NCI-H510A (cell line): ENCODE data around the gene RHBDD3.

Source experiments
- DNase-seq: peaks from one replicate; lab custom pipeline; 2025; lab: John Stamatoyannopoulos, UW

The RHBDD3 gene

DNA sequence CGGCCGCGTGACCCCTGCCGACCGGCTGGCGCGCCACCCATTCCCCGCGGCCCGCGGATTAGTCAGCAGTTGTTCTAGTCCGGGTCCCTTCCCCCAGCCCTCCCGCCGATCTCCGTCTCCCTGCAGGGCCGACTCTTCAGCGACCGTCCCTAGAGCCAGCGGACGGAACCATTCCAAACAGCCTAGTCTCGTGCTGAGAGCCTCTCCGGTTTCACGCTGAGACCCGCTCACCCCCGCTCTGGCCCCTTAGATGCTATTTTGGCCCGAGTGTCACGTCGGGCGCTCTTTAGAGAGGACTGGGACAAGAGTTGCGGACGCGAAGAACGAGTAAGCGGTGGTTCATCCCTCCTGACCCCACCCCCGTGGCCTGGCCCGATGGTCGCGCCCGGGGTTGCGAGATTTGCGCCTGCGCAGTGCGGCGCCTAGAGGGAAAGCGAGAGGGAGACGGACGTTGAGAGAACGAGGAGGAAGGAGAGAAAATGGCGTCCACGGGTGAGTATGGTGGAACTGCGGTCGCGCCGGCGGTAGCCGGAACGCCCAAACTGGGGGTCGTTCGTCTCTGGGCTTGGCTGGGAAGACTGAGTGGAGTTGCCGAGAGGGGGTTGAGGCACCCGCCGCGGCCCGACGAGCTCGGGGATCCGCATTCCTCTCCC, at the start of gene RHBDD3, which contains the start of gene EWSR1:
TSS of gene RHBDD3 (minus strand) at position 124 of the 653 bp plus-strand sequence. CDS start 2,355 bp downstream, outside the sequence.
TSS of gene EWSR1 (plus strand) at position 411 of the 653 bp plus-strand sequence. CDS start at position 480, 69 bp downstream.
- peak; percentile 84 for DNase-seq

DNA sequence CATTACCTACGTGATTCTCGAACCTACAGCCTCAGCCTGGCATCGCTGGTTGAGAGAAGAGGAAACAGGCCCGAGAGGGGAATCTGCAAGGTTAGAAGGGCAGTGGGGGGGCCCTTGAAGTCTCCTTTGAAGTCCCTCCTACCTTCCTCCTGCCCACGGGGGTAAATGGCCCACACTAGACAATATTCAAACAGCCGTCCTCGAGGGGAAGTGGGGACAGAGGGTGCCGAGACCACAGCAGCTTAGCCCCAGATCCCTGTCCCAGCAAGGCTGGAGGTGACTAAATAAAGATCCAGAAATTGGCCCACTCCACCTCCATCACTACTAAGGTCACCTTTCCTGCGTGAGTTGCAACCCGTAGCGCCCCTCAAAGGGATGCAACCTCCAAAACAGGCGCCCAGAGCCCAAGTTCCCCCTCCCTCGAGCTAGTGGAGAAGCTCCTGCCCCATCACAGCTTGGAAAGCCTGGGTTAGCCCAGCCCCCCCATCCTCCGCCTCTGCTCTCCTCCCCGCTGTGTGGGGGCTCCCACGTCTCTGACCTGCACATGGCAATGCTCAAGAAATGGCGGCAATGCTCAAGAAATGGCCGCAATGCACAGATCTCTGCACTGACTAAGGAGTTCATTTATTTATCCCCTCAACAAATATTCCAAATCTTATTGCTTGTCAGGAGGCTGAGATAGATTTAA, 48.5 kb upstream of the RHBDD3 start:
- DNase-seq, result no peak

DNA sequence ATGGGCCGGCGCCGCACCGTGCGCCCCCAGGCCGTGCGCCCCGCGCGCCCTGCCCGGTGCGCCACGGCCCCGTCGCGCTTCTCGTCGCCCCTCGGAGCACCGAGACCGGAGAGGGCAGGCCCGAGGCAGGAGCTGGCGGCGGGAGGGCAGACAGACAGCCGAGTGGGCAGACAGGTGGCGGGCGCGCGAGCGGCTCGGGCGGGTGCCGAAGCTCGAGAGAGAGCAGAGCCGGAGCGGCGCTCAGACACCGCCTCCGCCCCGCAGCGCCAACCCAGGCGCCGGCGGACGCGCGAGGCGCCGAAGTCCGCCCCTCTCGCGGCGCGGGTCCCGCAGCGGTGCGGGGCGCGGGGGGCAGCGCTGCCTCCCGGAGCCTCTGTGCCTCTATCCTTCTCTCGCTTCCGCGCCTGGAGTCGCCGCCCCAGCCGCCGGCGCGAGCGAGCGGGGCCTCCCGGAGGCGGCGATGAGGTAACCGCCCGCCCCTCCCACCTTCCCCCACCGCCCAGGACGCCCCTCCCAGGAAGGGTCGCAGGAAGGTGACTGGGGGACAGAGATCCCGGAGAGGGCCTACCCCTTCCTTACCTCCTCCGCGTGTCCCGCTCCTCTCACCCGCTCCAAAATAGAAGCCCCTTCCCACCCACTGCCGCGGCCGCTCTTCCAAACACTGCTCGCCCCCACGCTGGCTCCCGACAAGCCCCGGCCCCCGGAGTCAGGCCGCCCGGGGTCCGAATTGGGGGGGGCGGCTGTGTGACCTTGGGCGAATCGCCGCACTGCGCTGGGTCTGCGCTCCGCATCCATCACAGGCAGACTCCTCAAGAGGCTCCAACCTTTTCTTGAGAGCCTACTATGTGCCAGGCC, 47.7 kb upstream of the RHBDD3 start, which contains the start of gene RASL10A:
TSS of gene RASL10A (minus strand) at position 412 of the 855 bp plus-strand sequence. CDS start 451 bp downstream, outside the sequence.
- DNase-seq, result no peak

DNA sequence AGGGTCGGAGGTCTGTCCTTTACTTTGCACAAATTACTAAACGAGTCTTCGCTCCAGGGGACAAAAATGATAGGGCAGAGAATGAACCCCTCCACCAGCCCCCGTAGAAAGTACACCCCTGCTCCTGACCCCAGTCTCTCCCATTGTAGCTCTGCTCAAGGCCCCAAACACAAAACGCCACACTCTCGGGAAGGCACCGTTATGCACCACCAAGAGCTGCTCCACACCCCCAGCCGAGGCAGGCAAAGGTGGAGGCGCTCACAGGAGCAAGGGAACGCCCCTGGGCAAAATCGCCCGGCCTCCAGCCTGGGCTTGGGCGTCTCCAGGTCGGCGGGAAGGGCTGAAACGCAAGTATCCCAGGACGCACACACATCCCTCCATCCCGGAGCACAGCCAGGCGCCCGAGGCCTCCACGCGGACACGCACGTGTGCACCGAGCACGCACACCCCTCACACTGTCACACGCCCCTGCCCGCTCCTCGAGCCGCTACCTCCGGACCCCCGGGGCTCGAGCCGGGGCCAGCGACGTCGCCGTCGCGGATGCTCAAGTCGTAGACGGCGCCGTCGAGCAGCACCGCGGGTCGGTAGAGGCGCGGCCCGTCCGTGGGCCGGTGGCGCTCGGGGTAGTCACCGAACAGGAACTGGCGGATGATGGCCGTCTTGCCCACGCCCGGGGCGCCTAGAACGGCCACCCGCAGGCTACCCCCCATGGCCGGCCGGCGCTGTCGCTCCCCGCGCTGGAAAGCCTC, 46.9 kb upstream of the RHBDD3 start:
- no peak for DNase-seq

DNA sequence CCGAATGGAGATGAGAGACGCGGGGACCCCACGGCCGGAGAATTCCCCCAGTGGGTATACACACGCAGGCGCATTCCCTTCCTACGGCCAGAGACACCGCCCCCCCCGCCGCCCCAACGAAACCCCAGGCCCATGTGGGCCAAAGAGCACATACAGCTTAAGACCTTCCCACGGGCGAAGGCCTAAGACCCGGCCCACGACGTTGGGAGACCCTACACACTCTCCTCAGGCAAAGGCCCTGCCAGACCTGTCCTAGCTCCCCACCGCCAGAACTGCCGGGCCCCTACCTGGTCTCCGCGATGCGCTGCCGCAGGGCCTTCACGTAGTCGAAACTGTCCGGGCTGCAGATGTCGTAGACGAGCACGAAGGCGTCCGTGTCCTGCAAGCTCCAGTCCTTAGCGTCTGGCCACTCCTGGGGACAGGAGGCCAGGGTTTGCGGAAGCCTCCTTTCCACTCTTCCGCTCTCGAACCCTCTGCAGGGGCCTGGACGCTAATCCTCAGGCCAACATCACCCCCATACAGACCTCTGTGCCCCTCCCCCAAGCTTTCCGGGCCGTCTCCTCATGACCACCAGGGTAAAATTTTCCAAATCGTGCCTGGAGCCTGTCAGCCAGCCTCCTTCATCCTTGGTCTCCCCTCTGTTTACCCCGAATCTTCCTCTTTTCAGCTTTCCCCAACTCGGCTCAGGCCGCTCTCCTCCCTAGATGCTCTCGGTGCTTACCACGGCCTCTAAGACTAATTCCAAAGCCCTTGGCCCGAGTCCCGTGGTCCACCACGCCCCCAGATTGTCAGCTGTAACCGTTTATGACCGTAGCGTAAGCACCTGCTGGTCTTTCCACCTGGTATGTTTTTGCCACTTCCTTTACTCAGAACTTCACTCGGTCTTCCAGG, 46.0 kb upstream of the RHBDD3 start:
- peak; percentile 21 for DNase-seq

DNA sequence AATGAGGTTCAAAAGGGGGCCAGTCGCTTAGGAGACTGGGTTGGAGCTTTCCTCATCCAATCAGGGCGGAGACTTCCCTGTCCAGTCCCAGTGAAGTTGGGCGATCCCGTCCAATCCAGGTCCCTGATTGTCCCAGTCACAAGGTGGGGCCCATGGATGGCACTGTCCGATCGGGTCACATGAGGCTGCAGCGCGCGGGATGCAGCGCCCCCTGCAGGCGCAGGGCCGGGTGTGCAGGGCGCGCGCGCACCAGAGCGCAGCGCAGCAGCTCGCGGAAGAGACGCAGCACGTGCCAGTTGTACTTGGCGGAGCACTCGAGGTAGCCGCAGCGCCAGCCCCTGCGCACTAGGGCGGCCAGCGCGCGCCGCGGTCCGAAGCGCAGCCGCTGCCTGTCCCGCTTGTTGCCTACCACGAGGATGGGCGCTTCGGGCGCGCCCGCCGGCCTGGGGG, 45.4 kb upstream of the RHBDD3 start:
- no peak for DNase-seq

DNA sequence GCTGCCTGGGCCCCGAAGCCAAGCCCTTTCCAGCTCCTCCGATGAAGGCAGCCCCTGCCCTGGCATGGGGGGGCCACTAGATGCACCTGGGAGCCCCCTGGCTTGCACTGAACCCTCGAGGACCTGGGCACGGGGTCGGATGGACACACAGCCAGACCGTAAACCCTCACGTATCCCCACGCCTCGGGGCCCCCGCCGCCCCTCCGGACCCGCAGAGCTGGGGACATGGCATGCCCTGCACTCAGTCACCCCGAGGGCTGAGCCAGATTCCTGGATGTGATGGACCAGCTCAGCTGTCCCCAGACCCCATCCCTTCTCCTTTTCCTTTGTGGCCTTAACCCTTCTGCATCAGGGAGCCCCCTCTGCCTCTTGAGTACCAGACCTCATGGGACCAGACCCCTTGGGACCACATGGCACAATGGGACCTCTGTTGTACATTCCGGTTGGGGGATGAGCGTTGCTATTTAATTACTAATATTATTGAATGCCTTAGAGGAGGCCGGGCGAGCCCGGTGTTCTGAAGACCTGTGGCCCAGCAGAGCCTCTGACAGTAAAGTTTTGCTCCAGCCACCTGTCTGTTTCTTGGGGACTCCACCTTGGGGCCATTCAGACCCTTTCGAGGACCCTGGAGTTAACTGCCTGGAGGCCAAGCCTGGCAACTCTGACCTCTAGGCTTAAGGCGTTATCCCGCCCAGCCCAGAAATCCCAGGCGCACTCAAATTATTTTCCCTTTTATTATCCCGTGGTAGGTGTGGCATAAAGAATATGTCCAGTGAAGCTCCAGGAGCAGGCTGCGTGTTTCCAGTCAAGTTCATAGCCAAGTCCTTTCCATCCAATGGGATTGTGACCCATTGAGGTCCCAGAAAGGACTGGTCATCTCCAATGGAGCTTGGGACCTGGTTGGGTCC, 44.7 kb upstream of the RHBDD3 start:
- no peak for DNase-seq

DNA sequence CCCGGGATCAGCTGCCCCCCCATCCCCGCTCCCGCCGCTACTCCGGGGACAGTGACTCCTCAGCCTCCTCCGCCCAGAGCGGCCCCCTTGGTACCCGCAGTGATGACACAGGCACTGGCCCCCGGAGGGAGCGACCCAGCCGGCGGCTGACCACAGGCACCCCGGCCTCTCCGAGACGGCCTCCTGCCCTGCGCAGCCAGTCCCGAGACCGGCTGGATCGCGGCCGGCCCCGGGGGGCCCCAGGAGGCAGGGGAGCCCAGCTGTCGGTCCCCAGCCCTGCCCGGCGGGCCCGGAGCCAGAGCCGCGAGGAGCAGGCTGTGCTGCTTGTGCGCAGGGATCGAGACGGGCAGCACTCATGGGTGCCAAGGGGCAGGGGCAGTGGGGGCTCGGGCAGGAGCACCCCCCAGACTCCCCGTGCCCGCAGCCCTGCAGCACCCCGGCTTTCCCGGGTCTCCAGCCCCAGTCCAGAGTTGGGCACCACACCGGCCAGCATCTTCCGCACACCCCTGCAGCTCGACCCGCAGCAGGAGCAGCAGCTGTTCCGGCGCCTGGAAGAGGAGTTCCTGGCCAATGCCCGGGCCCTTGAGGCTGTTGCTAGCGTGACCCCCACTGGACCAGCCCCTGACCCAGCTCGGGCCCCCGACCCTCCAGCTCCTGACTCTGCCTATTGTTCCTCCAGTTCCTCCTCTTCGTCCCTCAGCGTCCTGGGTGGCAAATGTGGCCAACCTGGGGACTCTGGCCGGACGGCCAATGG, 43.9 kb upstream of the RHBDD3 start:
- no peak for DNase-seq

DNA sequence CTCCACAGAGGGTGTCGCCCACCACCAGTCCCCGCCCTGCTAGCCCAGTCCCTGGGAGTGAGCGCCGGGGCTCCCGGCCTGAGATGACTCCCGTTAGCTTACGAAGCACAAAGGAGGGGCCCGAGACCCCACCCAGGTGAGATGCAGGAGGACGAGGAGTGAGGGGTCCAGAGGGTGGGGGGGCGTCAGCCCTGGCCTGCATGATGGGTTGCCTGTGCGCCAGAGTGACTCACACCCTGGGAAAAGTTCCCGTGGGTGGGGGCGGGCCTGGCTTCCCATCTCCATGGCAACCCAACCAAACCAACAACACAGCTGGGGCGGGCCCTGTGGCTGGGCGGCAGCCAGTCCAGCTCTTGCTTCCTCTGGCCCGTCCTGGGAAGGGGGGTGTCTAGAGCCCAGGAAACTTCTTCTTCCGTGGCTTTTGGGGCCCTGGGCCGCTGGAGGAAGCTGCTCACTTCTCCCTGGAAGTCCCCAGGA, 43.1 kb upstream of the RHBDD3 start:
- no peak for DNase-seq

DNA sequence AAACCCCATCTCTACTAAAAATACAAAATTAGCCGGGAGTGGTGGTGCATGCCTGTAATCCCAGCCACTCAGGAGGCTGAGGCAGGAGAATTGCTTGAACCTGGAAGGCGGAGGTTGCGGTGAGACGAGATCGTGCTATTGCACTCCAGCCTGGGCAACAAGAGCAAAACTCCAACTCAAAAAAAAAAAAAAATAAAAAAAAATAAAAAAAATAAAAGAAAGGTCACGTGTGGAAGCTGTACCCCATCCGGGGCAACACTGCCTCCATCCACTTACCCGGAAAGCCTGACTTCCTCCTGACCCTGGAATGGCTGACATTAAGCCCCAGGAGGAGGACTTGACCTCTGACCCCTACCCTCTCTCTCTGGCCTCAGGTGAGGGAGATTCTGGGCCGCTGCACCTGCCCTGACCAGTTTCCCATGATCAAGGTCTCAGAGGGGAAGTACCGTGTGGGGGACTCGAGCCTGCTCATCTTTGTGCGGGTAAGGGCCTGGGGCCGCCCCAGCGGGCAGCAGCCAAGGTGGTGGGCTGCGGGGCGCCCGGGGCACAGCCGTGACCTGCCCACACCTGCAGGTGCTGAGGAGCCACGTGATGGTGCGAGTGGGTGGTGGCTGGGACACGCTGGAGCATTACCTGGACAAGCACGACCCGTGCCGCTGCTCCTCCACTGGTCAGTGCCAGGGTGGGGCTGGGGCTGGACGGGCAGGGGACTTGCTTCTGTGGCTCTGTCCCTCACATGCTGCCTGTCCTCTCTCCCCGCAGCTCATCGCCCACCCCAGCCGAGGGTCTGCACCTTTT, 42.5 kb upstream of the RHBDD3 start:
- DNase-seq, result no peak

DNA sequence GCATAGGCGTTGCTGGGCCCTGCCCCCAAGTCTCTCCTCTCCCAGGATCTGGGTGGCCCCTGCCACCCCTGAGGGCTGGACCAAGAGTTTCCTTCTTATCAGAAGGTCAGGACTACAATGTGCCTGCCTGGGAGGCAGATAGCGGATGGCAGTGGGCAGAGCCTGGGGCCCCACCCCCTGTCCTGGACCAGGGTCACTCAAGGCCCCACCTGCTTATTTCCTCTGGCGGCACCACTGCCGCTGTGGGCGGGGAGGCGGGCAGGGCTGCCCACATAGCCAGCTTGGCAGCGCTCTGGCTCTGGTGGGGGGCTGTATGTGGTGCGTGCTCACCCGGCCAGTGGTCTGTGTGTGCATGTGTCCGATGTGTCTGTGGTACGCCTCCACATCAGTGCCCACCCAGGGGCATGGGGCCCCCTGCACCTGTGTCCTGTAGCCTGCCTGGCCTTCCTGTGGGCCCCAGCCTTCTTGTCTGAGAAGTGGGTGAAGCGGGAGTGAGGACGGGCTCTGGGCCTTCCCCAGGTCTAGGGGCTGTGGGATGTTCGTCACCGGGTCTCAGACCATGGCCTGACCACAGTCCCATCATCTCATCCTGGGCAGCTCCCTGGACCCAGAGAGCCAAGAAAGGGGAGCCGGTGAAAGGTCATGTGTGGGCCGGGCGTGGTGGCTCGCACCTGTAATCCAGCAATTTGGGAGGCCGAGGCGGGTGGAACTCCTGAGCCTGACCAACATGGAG, 41.7 kb upstream of the RHBDD3 start:
- DNase-seq, result no peak

DNA sequence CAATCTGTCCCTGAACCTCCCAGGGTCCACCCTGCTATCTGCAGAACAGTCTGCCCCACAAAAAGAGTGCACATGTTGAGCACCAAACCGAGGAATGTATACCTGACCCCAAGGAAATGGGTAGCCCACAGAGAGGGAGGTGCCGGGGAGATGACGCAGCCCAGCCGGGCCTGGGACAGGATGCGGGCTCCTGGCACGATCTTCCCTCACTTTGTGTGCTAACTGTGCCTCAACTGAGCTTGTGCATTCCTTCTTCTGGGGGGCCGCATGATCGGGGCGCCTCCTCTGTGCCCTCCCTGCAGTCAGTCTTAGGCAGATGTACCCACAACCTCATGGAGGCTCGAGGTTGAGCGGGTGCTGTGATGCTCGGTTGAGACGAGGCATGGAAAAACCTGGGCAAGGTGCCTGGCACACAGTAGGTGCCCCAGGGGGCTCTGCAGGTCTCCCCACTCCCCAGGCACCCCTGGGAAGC, 41.0 kb upstream of the RHBDD3 start:
- DNase-seq, result no peak

DNA sequence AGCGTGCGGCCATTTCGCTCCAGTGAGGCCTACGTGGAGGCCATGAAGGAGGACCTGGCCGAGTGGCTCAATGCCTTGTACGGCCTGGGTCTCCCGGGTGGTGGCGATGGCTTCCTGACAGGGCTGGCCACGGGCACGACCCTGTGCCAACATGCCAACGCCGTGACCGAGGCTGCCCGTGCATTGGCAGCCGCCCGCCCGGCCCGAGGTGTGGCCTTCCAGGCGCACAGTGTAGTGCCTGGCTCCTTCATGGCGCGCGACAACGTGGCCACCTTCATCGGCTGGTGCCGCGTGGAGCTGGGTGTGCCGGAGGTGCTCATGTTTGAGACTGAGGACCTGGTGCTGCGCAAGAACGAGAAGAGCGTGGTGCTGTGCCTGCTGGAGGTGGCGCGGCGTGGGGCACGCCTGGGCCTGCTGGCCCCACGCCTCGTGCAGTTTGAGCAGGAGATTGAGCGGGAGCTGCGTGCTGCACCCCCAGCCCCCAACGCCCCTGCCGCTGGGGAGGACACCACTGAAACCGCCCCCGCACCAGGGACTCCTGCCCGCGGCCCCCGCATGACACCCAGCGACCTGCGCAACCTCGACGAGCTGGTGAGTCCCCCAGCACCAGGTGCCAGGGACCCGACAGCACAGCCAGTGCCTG, 40.5 kb upstream of the RHBDD3 start:
- no peak for DNase-seq

DNA sequence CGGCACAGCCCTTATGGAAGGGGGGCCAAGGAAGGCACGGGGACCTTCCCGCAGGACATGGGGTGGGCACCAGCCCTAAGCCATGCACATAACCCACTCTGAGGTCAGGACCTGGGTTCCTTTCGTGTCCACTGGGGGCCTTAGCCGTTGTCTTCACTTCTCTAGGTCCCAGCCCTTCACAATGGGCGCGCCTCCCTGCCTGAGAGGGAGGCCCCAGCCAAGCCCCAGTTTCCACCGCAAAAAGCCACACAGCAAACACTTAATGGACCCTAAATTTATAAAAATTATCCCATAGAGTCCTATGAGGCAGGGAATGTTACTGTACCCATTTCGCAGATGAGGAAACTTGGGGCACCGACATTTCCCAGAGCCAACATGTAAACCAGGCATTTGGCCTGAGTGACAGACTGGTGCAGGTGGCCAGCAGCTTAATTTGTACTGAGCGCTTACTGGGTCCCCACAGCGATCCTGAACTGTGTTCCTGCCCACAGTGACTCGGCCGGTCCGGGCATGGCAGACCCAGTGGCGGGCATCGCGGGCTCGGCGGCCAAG, 39.9 kb upstream of the RHBDD3 start:
- DNase-seq, result no peak

DNA sequence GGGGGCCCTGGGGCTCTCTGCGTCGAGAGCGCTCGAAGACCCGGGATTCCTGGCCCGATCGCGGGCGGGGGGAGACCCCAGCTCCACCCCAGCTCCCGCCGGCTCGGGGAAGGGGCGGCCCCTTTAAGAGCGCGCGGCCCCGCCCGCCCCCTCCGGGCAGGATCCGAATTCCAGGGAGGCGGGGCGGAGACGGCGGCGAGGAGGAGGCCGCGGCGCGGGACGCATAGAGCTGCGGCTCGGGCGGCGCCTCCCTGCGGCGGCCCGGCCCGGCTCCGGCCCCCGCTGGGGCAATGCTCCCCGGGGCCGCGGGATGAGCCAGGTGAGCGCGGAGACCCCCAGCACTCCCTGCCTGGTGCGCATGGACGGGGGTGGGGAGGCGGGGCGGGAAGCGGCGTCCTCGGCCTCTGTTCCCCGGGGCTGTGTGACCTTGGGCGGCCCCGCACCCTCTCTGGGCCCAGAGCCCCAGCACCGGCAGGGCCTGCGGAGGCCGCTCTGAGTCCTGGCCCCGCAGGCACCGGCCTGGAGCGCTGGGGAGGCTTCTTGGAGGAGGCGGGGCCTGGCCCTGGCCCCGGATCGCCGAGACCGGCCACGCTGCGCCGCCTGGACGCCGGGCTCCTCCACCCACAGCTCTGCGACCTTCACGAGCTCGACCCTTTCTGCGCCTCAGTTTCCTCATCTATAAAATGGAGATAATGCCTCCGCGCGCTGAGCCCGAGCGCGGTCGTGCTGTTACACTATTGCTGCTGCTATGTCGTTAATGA, 39.2 kb upstream of the RHBDD3 start:
- peak; percentile 54 for DNase-seq
